Natural killer cell (primary cell): ENCODE data around the gene CIROP. TPM values are rescaled to one million over a fixed set of nuclear protein-coding genes. Genes with fewer than 3 reads are reported as not detected.
A peak's percentile ranks its signal among the peaks of the same experiment; 100 is the strongest.

Experiments
- ATAC-seq, 3 donors: fragments of 150-1000 bp in 2 of 3; fragments of 200-7000 bp in 1 of 3; cut with Tn5 transposase; 1 replicate in 1 of 3; 2 replicates in 2 of 3; pipeline ENCODE4 v1.10.0; 2021; ENCODE audit warnings: mild to moderate bottlenecking in 2 of 3, moderate library complexity in 2 of 3
- DNase-seq, 2 donors: peaks; one replicate each; pipeline versions ENCODE4 v3.0.0 to v3.0.0-alpha.2; 2013 to 2021; ENCODE audit warnings: mixed read lengths in 1 of 2
- H3K27ac ChIP-seq: one replicate; pipeline ENCODE4 v1.5.1; 2013; ENCODE audit warnings: mild to moderate bottlenecking, low read length
- H3K27me3 ChIP-seq: one replicate; pipeline ENCODE4 v1.6.1; 2013; ENCODE audit warnings: low read length; ENCODE audit not compliant: control insufficient read depth, insufficient read depth
- H3K36me3 ChIP-seq: one replicate; pipeline ENCODE4 v1.6.1; 2013; ENCODE audit warnings: low read length; ENCODE audit not compliant: control insufficient read depth, insufficient read depth
- H3K4me1 ChIP-seq: one replicate; pipeline ENCODE4 v1.6.1; 2013; ENCODE audit warnings: low read length; ENCODE audit not compliant: control insufficient read depth, insufficient read depth
- H3K4me3 ChIP-seq: one replicate; pipeline ENCODE4 v1.5.1; 2013; ENCODE audit warnings: low read length
- H3K9me3 ChIP-seq: one replicate; pipeline ENCODE4 v1.6.1; 2013; ENCODE audit warnings: low read length; ENCODE audit not compliant: control insufficient read depth, insufficient read depth
- H3K27ac Mint-ChIP-seq, 2 donors: one replicate each; pipeline ENCODE4 v1.8.0; 2022; ENCODE audit warnings: mild to moderate bottlenecking in 2 of 2, mixed read lengths in 2 of 2, moderate library complexity in 1 of 2
- H3K27me3 Mint-ChIP-seq, 2 donors: one replicate each; pipeline ENCODE4 v1.8.0; 2022; ENCODE audit warnings: low read depth in 2 of 2, mixed read lengths in 2 of 2
- H3K36me3 Mint-ChIP-seq: one replicate; pipeline ENCODE4 v1.8.0; 2022; ENCODE audit warnings: mixed read lengths
- H3K4me1 Mint-ChIP-seq, 2 donors: one replicate each; pipeline ENCODE4 v1.8.0; 2022; ENCODE audit warnings: mixed read lengths in 2 of 2
- H3K4me3 Mint-ChIP-seq: one replicate; pipeline ENCODE4 v1.8.0; 2022; ENCODE audit warnings: mild to moderate bottlenecking, moderate library complexity, mixed read lengths
- H3K9me3 Mint-ChIP-seq, 2 donors: one replicate each; pipeline ENCODE4 v1.8.0; 2022; ENCODE audit warnings: mixed read lengths in 2 of 2
- WGBS: methylation state at CpG from one replicate; pipeline ENCODE4 v1.1.7; 2013; ENCODE audit warnings: missing lambda C conversion rate; ENCODE audit not compliant: insufficient coverage; 5-methylcytosine and 5-hydroxymethylcytosine counted together
- intact Hi-C: fragments of 100-400 bp; cut with micrococcal nuclease; formaldehyde crosslinking; loops from one replicate; pipeline ENCODE4 v1.14.2; 2022
- total RNA-seq, 4 donors: library from RNA; stranded (reverse); fragments of 120-200 nt in 1 of 4; gene quantifications; one replicate each; pipeline versions ENCODE4 v1.2.3 to v1.2.4, GENCODE V29; 2013 to 2022
- TF ChIP-seq, protein P1 (sequence below): fragments of 200-600 bp; IDR thresholded peaks from one replicate; pipeline ENCODE4 v1.8.0; 2022; ENCODE audit warnings: antibody characterized with exemption

The CIROP gene
- total RNA-seq, 3 donors from 2014 or later (not counting 1 experiment from before 2014, with no cell fraction given), result not detected

DNA sequence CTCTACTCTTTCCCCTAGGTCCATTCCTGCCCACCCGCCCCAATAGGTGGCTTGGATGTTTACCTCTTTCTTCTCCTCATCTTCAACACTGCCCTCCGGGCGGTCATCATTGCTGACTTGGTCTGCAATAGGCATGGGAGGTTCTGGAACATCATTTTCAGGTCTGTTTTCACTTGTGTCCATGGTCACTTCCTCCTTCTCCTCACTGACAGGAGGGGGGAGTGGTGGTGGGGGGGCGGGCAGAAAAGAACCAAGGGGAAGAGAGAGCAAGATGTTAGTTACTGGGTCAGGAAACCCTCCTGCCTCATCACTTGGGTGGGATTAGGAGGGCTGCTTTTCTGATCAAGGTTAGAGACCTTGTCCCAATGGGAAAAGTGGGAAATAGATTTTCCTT, 35.4 kb downstream of the CIROP start:
- Histone ChIP-seq H3K4me1 (peaks cover 29% of the 10 kb centered on the region), H3K9me3 (no peaks in the 10 kb centered on the region), H3K27ac (no peak overlapping the region), H3K36me3 (peaks cover 54% of the 10 kb centered on the region), H3K27me3 (no peaks in the 10 kb centered on the region), H3K4me3 (no peak overlapping the region)
- DNase-seq, result no peak
- intact Hi-C loops, result loop anchor here (1.0 kb wide), 1 partner anchor 40 kb away; no protein-coding TSS in a partner anchor
- H3K27me3 Mint-ChIP-seq, result no peaks in the 10 kb centered on the region
- peak overlapping the region; percentile 72 to 78 for H3K27ac Mint-ChIP-seq
- no peak overlapping the region for H3K4me3 Mint-ChIP-seq
- TF ChIP-seq, protein P1, sequence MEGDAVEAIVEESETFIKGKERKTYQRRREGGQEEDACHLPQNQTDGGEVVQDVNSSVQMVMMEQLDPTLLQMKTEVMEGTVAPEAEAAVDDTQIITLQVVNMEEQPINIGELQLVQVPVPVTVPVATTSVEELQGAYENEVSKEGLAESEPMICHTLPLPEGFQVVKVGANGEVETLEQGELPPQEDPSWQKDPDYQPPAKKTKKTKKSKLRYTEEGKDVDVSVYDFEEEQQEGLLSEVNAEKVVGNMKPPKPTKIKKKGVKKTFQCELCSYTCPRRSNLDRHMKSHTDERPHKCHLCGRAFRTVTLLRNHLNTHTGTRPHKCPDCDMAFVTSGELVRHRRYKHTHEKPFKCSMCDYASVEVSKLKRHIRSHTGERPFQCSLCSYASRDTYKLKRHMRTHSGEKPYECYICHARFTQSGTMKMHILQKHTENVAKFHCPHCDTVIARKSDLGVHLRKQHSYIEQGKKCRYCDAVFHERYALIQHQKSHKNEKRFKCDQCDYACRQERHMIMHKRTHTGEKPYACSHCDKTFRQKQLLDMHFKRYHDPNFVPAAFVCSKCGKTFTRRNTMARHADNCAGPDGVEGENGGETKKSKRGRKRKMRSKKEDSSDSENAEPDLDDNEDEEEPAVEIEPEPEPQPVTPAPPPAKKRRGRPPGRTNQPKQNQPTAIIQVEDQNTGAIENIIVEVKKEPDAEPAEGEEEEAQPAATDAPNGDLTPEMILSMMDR, result no peak
- ATAC-seq, result no peak
- 88% methylated on average over 1 of the region's 4 CpGs for WGBS
- H3K36me3 Mint-ChIP-seq, result no peaks in the 10 kb centered on the region
- H3K4me1 Mint-ChIP-seq, result peaks cover 27 to 41% of the 10 kb centered on the region in 2 donors
- no peaks in the 10 kb centered on the region for H3K9me3 Mint-ChIP-seq

DNA sequence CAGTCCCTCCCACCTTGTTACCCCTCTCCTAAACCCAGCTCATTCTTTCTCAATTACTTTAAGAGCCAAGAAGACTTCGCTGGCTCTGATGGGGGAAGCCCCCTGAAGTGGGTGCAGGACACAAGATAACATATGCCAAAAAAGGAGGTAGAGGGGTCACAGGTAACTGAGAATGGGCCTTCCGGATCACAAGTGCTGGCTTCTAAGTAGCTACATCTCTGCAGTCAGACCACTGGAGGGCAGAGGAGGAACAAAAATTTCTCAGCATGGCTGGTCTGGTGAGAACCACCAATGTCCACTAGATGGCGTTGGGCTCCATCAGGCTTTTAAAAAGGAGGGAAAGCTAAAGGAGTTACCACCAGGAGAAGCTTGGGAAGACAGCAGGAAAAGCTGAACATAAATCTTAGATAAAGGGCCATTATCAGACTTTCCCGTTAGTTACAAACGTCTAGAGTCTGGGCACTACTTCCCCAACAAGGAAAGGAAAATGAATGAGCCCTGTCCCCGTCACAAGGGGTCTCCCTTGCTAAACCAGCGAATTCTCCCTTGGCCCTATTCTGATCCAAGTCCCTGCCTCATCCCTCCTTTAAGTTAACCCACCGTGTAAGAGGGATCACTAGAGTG, 35.9 kb downstream of the CIROP start:
- Histone ChIP-seq H3K4me1 (peaks cover 29% of the 10 kb centered on the region), H3K27ac (no peak overlapping the region), H3K4me3 (no peak overlapping the region), H3K27me3 (no peaks in the 10 kb centered on the region), H3K9me3 (no peaks in the 10 kb centered on the region), H3K36me3 (peaks cover 55% of the 10 kb centered on the region)
- Mint-ChIP-seq H3K27me3 (no peaks in the 10 kb centered on the region), H3K4me3 (peak overlapping the region; percentile 37), H3K27ac (peak overlapping the region; percentile 72 to 78), H3K36me3 (peaks cover 1% of the 10 kb centered on the region), H3K9me3 (no peaks in the 10 kb centered on the region), H3K4me1 (peaks cover 27 to 41% of the 10 kb centered on the region in 2 donors)
- TF ChIP-seq, protein P1, result peak; percentile 99
- ATAC-seq (peak; percentile 82 to 92 (median 84)), DNase-seq (peak; percentile 55 to 91)
- intact Hi-C loops, result loop anchor here (1.0 kb wide), 1 partner anchor 40 kb away; no protein-coding TSS in a partner anchor
- WGBS, result 40% methylated on average over 8 of the region's 8 CpGs

DNA sequence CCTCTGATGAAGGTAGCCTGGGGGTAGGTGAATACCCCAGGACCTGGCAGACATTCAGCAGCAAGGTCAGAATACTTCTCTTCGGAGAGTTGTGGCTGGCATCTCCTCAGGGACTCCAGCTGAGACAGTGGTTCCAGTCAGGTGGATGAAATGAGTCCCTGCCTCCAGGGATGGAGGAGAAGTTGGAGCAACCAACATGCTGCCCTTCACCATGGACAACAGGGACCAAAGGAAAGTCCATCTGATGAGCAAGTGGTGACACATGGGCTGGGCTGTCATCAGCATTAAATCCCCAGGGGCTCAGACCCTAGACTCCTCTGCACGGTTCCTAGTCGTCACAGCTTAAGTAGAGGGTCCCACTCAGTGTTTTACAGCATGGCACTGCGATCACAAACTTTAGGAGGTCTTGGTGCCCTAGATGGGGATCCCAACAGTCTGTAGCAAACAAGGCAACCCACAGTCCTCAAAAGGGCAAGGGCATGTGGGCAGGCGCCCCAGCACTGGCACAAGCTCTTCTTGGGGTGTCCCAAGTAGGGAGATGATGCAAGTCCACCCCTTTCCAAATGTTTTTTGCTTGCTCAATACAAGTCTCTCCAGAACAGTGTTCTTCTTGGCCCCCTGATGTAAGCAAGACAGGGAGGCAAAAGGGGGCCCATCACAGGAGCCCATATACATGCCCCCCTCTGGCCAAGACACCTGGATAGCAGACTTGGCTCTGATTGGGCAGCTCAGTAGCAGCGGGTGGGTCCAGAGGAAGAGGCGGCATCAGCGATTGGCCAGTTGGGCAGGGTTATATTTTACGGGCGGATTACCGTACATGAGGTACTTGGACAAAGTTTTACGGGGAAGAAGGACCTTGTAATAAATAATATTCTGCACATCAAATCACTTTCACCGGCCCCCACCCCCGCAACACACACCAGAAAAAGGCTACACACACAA, 36.7 kb downstream of the CIROP start:
- Histone ChIP-seq H3K27ac (no peak overlapping the region), H3K27me3 (no peaks in the 10 kb centered on the region), H3K9me3 (no peaks in the 10 kb centered on the region), H3K4me1 (peaks cover 29% of the 10 kb centered on the region), H3K4me3 (no peak overlapping the region), H3K36me3 (peaks cover 63% of the 10 kb centered on the region)
- Mint-ChIP-seq H3K27ac (peak overlapping the region; percentile 72 to 78), H3K36me3 (peaks cover 9% of the 10 kb centered on the region), H3K4me3 (no peak overlapping the region), H3K9me3 (no peaks in the 10 kb centered on the region), H3K4me1 (peaks cover 27 to 41% of the 10 kb centered on the region in 2 donors), H3K27me3 (no peaks in the 10 kb centered on the region)
- ATAC-seq, result peak in 1 of 3 donors; percentile 2
- 93% methylated on average over 14 of the region's 14 CpGs for WGBS
- no peak for DNase-seq
- intact Hi-C loops, result no loop called here
- TF ChIP-seq, protein P1, result no peak
